DOHH2 (cell line): ENCODE data around the gene HMGCL.
"Not testable (repeated sequence)": the region's sequence is repeated elsewhere in the genome, so short reads cannot be mapped to it uniquely, and the experiment has no call there.

Source experiments
- H3F3A ChIP-seq: fragments of 200-600 bp; sonication (generic), shearing (Covaris generic); 2 replicates; pipeline ENCODE4 v1.6.0; 2016; ENCODE audit warnings: antibody characterized with exemption, mild to moderate bottlenecking; ENCODE audit not compliant: control insufficient read depth, insufficient read depth
- H3K27ac ChIP-seq: fragments of 200-600 bp; sonication (generic); 2 replicates; pipeline ENCODE4 v1.5.1; 2014; ENCODE audit warnings: low read depth, mild to moderate bottlenecking, low read length, moderate library complexity
- H3K27me3 ChIP-seq: fragments of 200-600 bp; sonication (generic); 2 replicates; pipeline ENCODE4 v1.6.1; 2014; ENCODE audit warnings: mild to moderate bottlenecking, low read length, mixed read lengths; ENCODE audit not compliant: control insufficient read depth
- H3K36me3 ChIP-seq: fragments of 200-600 bp; sonication (generic); 2 replicates; pipeline ENCODE4 v1.6.1; 2014; ENCODE audit warnings: mild to moderate bottlenecking, low read length, moderate library complexity, mixed read lengths; ENCODE audit not compliant: control insufficient read depth
- H3K4me1 ChIP-seq: fragments of 200-600 bp; sonication (generic); 2 replicates; pipeline ENCODE4 v1.6.1; 2014; ENCODE audit warnings: mild to moderate bottlenecking, low read length, mixed read lengths; ENCODE audit not compliant: control insufficient read depth
- H3K4me2 ChIP-seq: fragments of 200-600 bp; sonication (generic); 2 replicates; pipeline ENCODE4 v1.6.0; 2014; ENCODE audit warnings: mild to moderate bottlenecking, low read length, moderate library complexity
- H3K4me3 ChIP-seq: fragments of 200-600 bp; sonication (generic); 2 replicates; pipeline ENCODE4 v1.5.1; 2014; ENCODE audit warnings: mild to moderate bottlenecking, low read length, mixed read lengths
- H3K79me2 ChIP-seq: fragments of 200-600 bp; sonication (generic); 2 replicates; pipeline ENCODE4 v1.6.1; 2014; ENCODE audit warnings: mild to moderate bottlenecking, low read length, mixed read lengths; ENCODE audit not compliant: control insufficient read depth
- H3K9me2 ChIP-seq: fragments of 200-600 bp; sonication (generic); replicated peaks from 2 replicates; pipeline ENCODE4 v1.6.1; 2014; ENCODE audit warnings: mild to moderate bottlenecking, low read length, mixed read lengths; ENCODE audit not compliant: control insufficient read depth
- H3K9me3 ChIP-seq: fragments of 200-600 bp; sonication (generic); 2 replicates; pipeline ENCODE4 v1.6.1; 2014; ENCODE audit warnings: antibody characterized with exemption, low read length, mixed read lengths; ENCODE audit not compliant: control insufficient read depth, insufficient read depth
- H4K20me1 ChIP-seq: fragments of 200-600 bp; sonication (generic); 2 replicates; pipeline ENCODE4 v1.6.0; 2014; ENCODE audit warnings: low read depth, mild to moderate bottlenecking, antibody characterized with exemption, low read length, moderate library complexity; ENCODE audit not compliant: control insufficient read depth, insufficient read depth
- EZH2phosphoT487 ChIP-seq: fragments of 200-600 bp; sonication (generic); IDR thresholded peaks from 2 replicates; pipeline ENCODE4 v1.6.1; 2017; ENCODE audit warnings: borderline replicate concordance, mild to moderate bottlenecking, antibody characterized with exemption, low read length, moderate library complexity, mixed read lengths
- TF ChIP-seq, protein P1 (sequence below): fragments of 200-600 bp; sonication (generic); IDR thresholded peaks from one replicate; pipeline ENCODE4 v1.5.1; 2014; ENCODE audit warnings: antibody characterized with exemption, mild to moderate bottlenecking, low read depth, low read length; ENCODE audit not compliant: poor library complexity, severe bottlenecking

HMGCL gene

DNA sequence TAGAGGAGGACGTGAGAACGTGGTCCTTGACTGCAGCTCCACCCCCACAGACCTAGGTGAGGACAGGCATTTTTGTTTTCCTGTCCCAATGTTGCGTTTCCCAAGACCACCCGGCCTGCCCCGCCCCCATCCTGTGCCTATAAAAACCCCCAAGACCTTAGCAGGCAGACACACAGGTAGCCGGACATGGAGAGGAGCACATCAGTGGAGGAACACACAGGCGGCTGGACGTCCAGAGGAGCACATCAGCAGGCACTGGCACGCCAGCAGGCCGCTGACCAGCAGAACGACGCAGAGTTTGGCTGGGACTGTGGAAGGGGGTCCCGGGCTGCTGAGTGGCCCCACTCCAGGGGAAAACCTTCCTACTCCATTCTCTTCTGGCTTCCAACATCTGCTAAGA is 12.7 kb upstream of the HMGCL start:
- TF ChIP-seq EZH2phosphoT487, result no peak
- TF ChIP-seq, protein P1, sequence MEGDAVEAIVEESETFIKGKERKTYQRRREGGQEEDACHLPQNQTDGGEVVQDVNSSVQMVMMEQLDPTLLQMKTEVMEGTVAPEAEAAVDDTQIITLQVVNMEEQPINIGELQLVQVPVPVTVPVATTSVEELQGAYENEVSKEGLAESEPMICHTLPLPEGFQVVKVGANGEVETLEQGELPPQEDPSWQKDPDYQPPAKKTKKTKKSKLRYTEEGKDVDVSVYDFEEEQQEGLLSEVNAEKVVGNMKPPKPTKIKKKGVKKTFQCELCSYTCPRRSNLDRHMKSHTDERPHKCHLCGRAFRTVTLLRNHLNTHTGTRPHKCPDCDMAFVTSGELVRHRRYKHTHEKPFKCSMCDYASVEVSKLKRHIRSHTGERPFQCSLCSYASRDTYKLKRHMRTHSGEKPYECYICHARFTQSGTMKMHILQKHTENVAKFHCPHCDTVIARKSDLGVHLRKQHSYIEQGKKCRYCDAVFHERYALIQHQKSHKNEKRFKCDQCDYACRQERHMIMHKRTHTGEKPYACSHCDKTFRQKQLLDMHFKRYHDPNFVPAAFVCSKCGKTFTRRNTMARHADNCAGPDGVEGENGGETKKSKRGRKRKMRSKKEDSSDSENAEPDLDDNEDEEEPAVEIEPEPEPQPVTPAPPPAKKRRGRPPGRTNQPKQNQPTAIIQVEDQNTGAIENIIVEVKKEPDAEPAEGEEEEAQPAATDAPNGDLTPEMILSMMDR, result no peak
- peak overlapping the region; percentile 61 for H3K4me2 ChIP-seq
- peak overlapping the region; percentile 48 for H3K4me3 ChIP-seq
- no peaks in the 10 kb centered on the region for H3K79me2 ChIP-seq
- H3K27ac ChIP-seq, result no peak overlapping the region
- no peaks in the 10 kb centered on the region for H3K9me2 ChIP-seq
- H3K36me3 ChIP-seq, result no peaks in the 10 kb centered on the region
- H3K9me3 ChIP-seq, result no peaks in the 10 kb centered on the region
- H3K4me1 ChIP-seq, result peaks cover 18% of the 10 kb centered on the region
- no peaks in the 10 kb centered on the region for H4K20me1 ChIP-seq
- H3K27me3 ChIP-seq, result no peaks in the 10 kb centered on the region
- H3F3A ChIP-seq, result peaks cover 7% of the 10 kb centered on the region

DNA sequence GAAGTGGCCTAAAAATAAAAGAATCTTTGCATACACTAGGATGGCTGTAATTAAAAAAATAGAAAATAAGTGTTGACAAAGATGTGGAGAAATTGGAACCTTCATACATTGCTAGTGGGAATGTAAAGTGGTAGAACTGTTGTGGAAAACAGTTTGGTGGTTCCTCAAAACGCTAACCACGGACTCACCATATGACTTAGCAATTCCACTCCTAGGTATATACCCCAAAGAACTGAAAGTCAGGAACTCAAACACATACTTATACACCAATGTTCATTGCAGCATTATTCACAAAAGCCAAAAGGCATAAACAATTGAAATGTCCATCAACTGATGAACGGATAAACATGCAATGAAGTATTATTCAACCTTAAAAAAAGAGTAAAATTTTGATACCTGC is 10.8 kb upstream of the HMGCL start:
- peaks cover 18% of the 10 kb centered on the region for H3K4me1 ChIP-seq
- no peaks in the 10 kb centered on the region for H3K79me2 ChIP-seq
- peaks cover 7% of the 10 kb centered on the region for H3F3A ChIP-seq
- H4K20me1 ChIP-seq, result no peaks in the 10 kb centered on the region
- no peak overlapping the region for H3K4me2 ChIP-seq
- no peak for TF ChIP-seq EZH2phosphoT487
- TF ChIP-seq, protein P1, result no peak
- no peaks in the 10 kb centered on the region for H3K9me3 ChIP-seq
- H3K9me2 ChIP-seq, result no peaks in the 10 kb centered on the region
- H3K27ac ChIP-seq, result no peak overlapping the region
- H3K27me3 ChIP-seq, result no peaks in the 10 kb centered on the region
- H3K4me3 ChIP-seq, result no peak overlapping the region
- no peaks in the 10 kb centered on the region for H3K36me3 ChIP-seq

DNA sequence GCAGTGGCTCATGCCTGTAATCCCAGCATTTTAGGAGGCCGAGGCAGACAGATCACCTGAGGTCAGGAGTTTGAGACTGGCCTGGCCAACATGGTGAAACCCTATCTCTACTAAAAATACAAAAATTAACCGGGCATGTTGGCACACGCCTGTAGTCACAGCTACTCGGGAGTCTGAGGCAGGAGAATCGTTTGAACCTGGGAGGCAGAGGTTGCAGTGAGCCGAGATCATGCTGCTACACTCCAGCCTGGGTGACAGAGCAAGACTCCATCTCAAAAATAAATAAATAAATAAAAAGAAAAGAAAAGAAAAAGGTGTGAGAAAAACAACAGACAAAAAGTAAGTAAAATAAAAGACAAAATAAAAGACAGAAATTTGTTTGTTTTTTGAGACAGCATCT is 8.9 kb upstream of the HMGCL start:
- H3K4me2 ChIP-seq, H3K4me3 ChIP-seq, H4K20me1 ChIP-seq, H3K27ac ChIP-seq, H3F3A ChIP-seq, H3K9me2 ChIP-seq, H3K9me3 ChIP-seq, H3K27me3 ChIP-seq, H3K79me2 ChIP-seq, H3K36me3 ChIP-seq: not testable (repeated sequence)
- H3K4me1 ChIP-seq, result peaks cover 18% of the 10 kb centered on the region

DNA sequence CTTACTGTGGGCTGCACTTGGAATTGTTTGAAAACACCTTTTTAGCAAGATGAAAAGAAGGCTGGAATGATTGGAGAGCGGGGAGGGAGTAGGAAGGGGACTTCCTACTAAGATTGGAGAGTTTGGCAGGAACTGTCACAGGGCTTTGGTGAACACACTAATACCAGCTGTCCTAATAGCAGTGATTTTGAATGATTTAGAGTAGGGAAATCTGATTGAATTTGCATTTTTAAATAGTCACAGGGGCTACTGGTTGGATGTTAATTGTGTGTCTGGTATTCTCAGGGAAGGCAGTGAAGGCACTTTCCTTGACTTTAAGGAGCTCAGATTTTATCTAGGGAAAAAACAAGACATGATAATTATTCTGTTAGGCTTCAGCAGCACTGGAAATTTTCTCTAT is 2.5 kb upstream of the HMGCL start:
- Histone ChIP-seq H3K9me3 (no peaks in the 10 kb centered on the region), H4K20me1 (no peaks in the 10 kb centered on the region), H3K36me3 (peaks cover 3% of the 10 kb centered on the region; the same call in 1 of the 2 replicates), H3K79me2 (peaks cover 15% of the 10 kb centered on the region), H3K27me3 (no peaks in the 10 kb centered on the region), H3K9me2 (no peaks in the 10 kb centered on the region), H3K4me2 (no peak overlapping the region), H3K27ac (no peak overlapping the region), H3K4me1 (peaks cover 25% of the 10 kb centered on the region), H3K4me3 (no peak overlapping the region), H3F3A (peaks cover 6% of the 10 kb centered on the region; the same call in 1 of the 2 replicates)
- TF ChIP-seq, protein P1, result no peak
- no peak for TF ChIP-seq EZH2phosphoT487

DNA sequence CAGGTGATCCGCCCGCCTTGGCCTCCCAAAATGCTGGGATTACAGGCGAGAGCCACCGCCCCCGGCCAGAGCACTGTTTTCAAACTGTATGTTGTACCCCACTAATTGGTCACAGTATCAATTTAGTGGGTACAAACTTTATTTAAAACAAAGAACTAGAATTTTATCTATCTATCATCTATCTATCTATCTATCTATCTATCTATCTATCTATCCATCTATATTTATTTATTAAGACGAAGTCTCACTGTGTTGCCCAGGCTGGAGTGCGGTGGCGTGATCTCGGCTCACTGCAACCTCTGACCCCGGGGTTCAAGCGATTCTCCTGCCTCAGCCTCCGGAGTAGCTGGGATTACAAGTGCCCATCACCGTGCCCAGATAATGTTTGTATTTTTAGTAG is 1.4 kb upstream of the HMGCL start:
- Histone ChIP-seq H3K4me1 (peaks cover 25% of the 10 kb centered on the region), H3K79me2 (peaks cover 15% of the 10 kb centered on the region)
- not testable (repeated sequence) for H3K36me3 ChIP-seq, H4K20me1 ChIP-seq, H3K9me2 ChIP-seq, H3K27me3 ChIP-seq, H3K4me2 ChIP-seq, H3K9me3 ChIP-seq, H3F3A ChIP-seq, H3K27ac ChIP-seq, H3K4me3 ChIP-seq
